Transverse colon (tissue), 3 donors: ENCODE data around the gene PDCD6IP.

ENCODE experiments used
- CTCF ChIP-seq, 5 experiments: fragments of 200-600 bp in 3 of 5; fragments of 450-650 bp in 2 of 5; sonication (generic) in 3 of 5; IDR thresholded peaks; 1 replicate in 2 of 5; 2 replicates in 3 of 5; pipeline ENCODE4 v1.5.1; 2016 to 2017; ENCODE audit warnings: antibody characterized with exemption in 5 of 5, inconsistent platforms in 3 of 5, mild to moderate bottlenecking in 2 of 5, moderate library complexity in 1 of 5
- POLR2A ChIP-seq: fragments of 450-650 bp; IDR thresholded peaks from one replicate; pipeline ENCODE4 v1.6.1; 2016; ENCODE audit warnings: antibody characterized with exemption, mild to moderate bottlenecking, moderate library complexity

- TF ChIP-seq CTCF (IDR thresholded peaks at IDR 0.05) (no peak), POLR2A (no peak)
These were observed 59.7 kb downstream of the PDCD6IP start for GRCh38 chr3:33858131-33858530.
